Glutamatergic neuron (in vitro differentiated cells): ENCODE measurements around the gene MAP3K13. TPM values are rescaled to one million over a fixed set of nuclear protein-coding genes. Genes with fewer than 3 reads are reported as not detected.

ENCODE experiments used
- DNase-seq: peaks from one replicate; pipeline ENCODE4 v3.0.0; 2022
- H3K27ac Mint-ChIP-seq: one replicate; pipeline ENCODE4 v1.8.0; 2020; ENCODE audit warnings: mild to moderate bottlenecking, mixed read lengths, inconsistent platforms; ENCODE audit not compliant: unreplicated experiment
- H3K27me3 Mint-ChIP-seq: one replicate; pipeline ENCODE4 v1.8.0; 2020; ENCODE audit warnings: mild to moderate bottlenecking, moderate library complexity, mixed read lengths, inconsistent platforms; ENCODE audit not compliant: unreplicated experiment
- H3K36me3 Mint-ChIP-seq: one replicate; pipeline ENCODE4 v1.8.0; 2020; ENCODE audit warnings: mild to moderate bottlenecking, mixed read lengths, inconsistent platforms; ENCODE audit not compliant: unreplicated experiment
- H3K4me1 Mint-ChIP-seq: one replicate; pipeline ENCODE4 v1.8.0; 2020; ENCODE audit warnings: mild to moderate bottlenecking, low read depth, mixed read lengths, inconsistent platforms; ENCODE audit not compliant: unreplicated experiment
- H3K4me3 Mint-ChIP-seq: one replicate; pipeline ENCODE4 v1.8.0; 2020; ENCODE audit warnings: mild to moderate bottlenecking, mixed read lengths, inconsistent platforms; ENCODE audit not compliant: unreplicated experiment
- H3K9me3 Mint-ChIP-seq: one replicate; pipeline ENCODE4 v1.8.0; 2020; ENCODE audit warnings: mild to moderate bottlenecking, moderate library complexity, mixed read lengths, inconsistent platforms; ENCODE audit not compliant: unreplicated experiment
- CTCF ChIP-seq: fragments of 200-600 bp; sonication (generic); IDR thresholded peaks from one replicate; pipeline ENCODE4 v1.5.0; 2021; ENCODE audit not compliant: partially characterized antibody, unreplicated experiment
- total RNA-seq: library from RNA; stranded (reverse); fragmentation: NEBNext Ultra II Directional; extraction: Animal tissue kit (Norgen Biotek cat#: 25700); gene quantifications from one replicate; pipeline ENCODE4 v1.2.1, GENCODE V29; 2021; ENCODE audit not compliant: unreplicated experiment

The MAP3K13 gene
- total RNA-seq, 1 donor from 2014 or later = 110 TPM

- Mint-ChIP-seq H3K27me3 (peaks cover 10% of the 10 kb centered on the region), H3K27ac (peak overlapping the region; percentile 2), H3K4me1 (peaks cover 20% of the 10 kb centered on the region), H3K36me3 (peaks cover 8% of the 10 kb centered on the region), H3K9me3 (no peaks in the 10 kb centered on the region), H3K4me3 (no peak overlapping the region)
- DNase-seq = no peak
- TF ChIP-seq CTCF = no peak
Observed at GRCh38 chr3:185353225-185353624, 9.7 kb upstream of the MAP3K13 start.

- Mint-ChIP-seq H3K4me1 (peaks cover 18% of the 10 kb centered on the region), H3K27ac (no peak overlapping the region), H3K27me3 (peaks cover 10% of the 10 kb centered on the region), H3K36me3 (peaks cover 10% of the 10 kb centered on the region), H3K4me3 (no peak overlapping the region), H3K9me3 (no peaks in the 10 kb centered on the region)
- DNase-seq = peak; percentile 74
- peak; percentile 68 for TF ChIP-seq CTCF
Observed at GRCh38 chr3:185353823-185354614, 8.9 kb upstream of the MAP3K13 start.

- Mint-ChIP-seq H3K4me3 (no peak overlapping the region), H3K9me3 (no peaks in the 10 kb centered on the region), H3K4me1 (peaks cover 9% of the 10 kb centered on the region), H3K27ac (no peak overlapping the region), H3K27me3 (peaks cover 6% of the 10 kb centered on the region), H3K36me3 (peaks cover 5% of the 10 kb centered on the region)
- no peak for DNase-seq
- TF ChIP-seq CTCF = no peak
Observed at GRCh38 chr3:185356499-185356898, 6.4 kb upstream of the MAP3K13 start.

- Mint-ChIP-seq H3K4me1 (peaks cover 22% of the 10 kb centered on the region), H3K27ac (peak overlapping the region; percentile 35), H3K4me3 (no peak overlapping the region), H3K27me3 (peaks cover 10% of the 10 kb centered on the region), H3K36me3 (peaks cover 5% of the 10 kb centered on the region), H3K9me3 (peaks cover 13% of the 10 kb centered on the region)
- TF ChIP-seq CTCF = no peak
- DNase-seq = no peak
Observed at GRCh38 chr3:185361920-185362319, 1.0 kb upstream of the MAP3K13 start.

- DNase-seq = no peak
- Mint-ChIP-seq H3K9me3 (peaks cover 17% of the 10 kb centered on the region), H3K4me3 (peak overlapping the region; percentile 91), H3K27me3 (peaks cover 13% of the 10 kb centered on the region), H3K27ac (peak overlapping the region; percentile 96), H3K36me3 (peaks cover 4% of the 10 kb centered on the region), H3K4me1 (peaks cover 30% of the 10 kb centered on the region)
- no peak for TF ChIP-seq CTCF
Observed at GRCh38 chr3:185363662-185364203, 797 bp downstream of the MAP3K13 start.
